ENCODE measurements around the gene TAF4.

GRCh38 chr20:61926253-61926613 lies 139.4 kb downstream of the TAF4 start:
- TF ChIP-seq CTCF (IDR thresholded peaks at IDR 0.05), result no peak
- TF ChIP-seq POLR2AphosphoS5 (IDR thresholded peaks at IDR 0.05; ENCODE audit: insufficient read depth in 1 of 2, low read depth in 1 of 2), result no peak
- TF ChIP-seq POLR2A (IDR thresholded peaks at IDR 0.05), result no peak

Measured in vagina (tissue), 2 donors.